GM18498 (cell line): ENCODE results near the gene SLC35D2.
A peak's percentile ranks its signal among the peaks of the same experiment; 100 is the strongest.
"Not testable (repeated sequence)": the region's sequence is repeated elsewhere in the genome, so short reads cannot be mapped to it uniquely, and the experiment has no call there.

Source experiments
- ATAC-seq: cut with Tn5 transposase; IDR thresholded peaks from one replicate; pipeline ENCODE4 v1.9.1; 2021; ENCODE audit warnings: mild to moderate bottlenecking, moderate library complexity; ENCODE audit not compliant: unreplicated experiment

SLC35D2 gene

GRCh38 chr9:96400132-96400910, 16.8 kb upstream of the SLC35D2 start:
- no peak for ATAC-seq

GRCh38 chr9:96399325-96399633, 15.8 kb upstream of the SLC35D2 start:
- peak; percentile 19 for ATAC-seq

- ATAC-seq = peak; percentile 66
These were observed 15.2 kb upstream of the SLC35D2 start for GRCh38 chr9:96398582-96399324.

GRCh38 chr9:96395964-96396363, 12.5 kb upstream of the SLC35D2 start:
- ATAC-seq = no peak

GRCh38 chr9:96394832-96395496, 11.5 kb upstream of the SLC35D2 start:
- no peak for ATAC-seq

- ATAC-seq = no peak
These were observed 8.8 kb upstream of the SLC35D2 start for GRCh38 chr9:96392263-96392662.

- no peak for ATAC-seq
These were observed 7.7 kb upstream of the SLC35D2 start for GRCh38 chr9:96391021-96391765.

- ATAC-seq = no peak
These were observed 4.6 kb upstream of the SLC35D2 start for GRCh38 chr9:96388144-96388543.

- no peak for ATAC-seq
These were observed 2.6 kb upstream of the SLC35D2 start for GRCh38 chr9:96386157-96386556.

- no peak for ATAC-seq
These were observed 709 bp downstream of the SLC35D2 start for GRCh38 chr9:96382839-96383164.

- ATAC-seq = no peak
These were observed 1.3 kb downstream of the SLC35D2 start for GRCh38 chr9:96382175-96382574.

GRCh38 chr9:96381696-96382095, 1.8 kb downstream of the SLC35D2 start:
- no peak for ATAC-seq

GRCh38 chr9:96381125-96381524, 2.4 kb downstream of the SLC35D2 start:
- no peak for ATAC-seq

GRCh38 chr9:96379461-96379860, 4.0 kb downstream of the SLC35D2 start:
- ATAC-seq = no peak

GRCh38 chr9:96378187-96378586, 5.3 kb downstream of the SLC35D2 start:
- no peak for ATAC-seq

GRCh38 chr9:96376891-96377874, 6.3 kb downstream of the SLC35D2 start:
- ATAC-seq = no peak

- not testable (repeated sequence) for ATAC-seq
These were observed 8.0 kb downstream of the SLC35D2 start for GRCh38 chr9:96375507-96375906.

GRCh38 chr9:96367943-96368342, 15.6 kb downstream of the SLC35D2 start:
- ATAC-seq = no peak

GRCh38 chr9:96363175-96363967, 20.1 kb downstream of the SLC35D2 start:
- no peak for ATAC-seq
